ENCODE results near the gene STRAP.

DNA sequence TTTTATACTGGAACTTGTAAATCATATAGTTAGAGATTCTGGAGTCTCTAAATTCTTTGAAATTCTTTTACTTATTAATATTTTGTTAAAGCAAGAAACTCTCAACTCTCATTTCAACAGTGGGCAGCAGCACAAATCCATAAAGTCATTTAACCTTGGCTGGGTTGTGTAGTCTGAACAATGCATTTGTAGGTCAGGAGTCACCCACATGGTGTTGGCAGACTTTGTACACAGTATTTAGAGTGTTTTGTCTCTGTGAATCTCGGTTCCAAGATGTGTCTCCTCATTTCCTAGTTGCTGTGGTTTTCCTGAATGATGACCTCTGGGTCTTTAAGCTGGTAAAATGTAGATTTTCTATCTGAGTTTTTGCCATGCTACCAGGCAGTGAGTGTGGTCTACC lies 20.8 kb upstream of the STRAP start:
- TF ChIP-seq ZNF274 (IDR thresholded peaks at IDR 0.05; ENCODE audit: borderline replicate concordance, extremely low read depth, low read length), result no peak
- TF ChIP-seq CEBPB (IDR thresholded peaks at IDR 0.05; ENCODE audit: low read depth, low read length), result no peak
- TF ChIP-seq RXRA (IDR thresholded peaks at IDR 0.05; ENCODE audit: insufficient read depth, low read depth, low read length), result no peak
- no peak for TF ChIP-seq FOSL1 (IDR thresholded peaks at IDR 0.05; ENCODE audit: insufficient read depth, low read depth, low read length)
- TF ChIP-seq POLR2A (IDR thresholded peaks at IDR 0.05; ENCODE audit: control extremely low read depth in 1 of 2, low read depth in 2 of 2, low read length in 2 of 2), result no peak
- TF ChIP-seq HDAC2 (IDR thresholded peaks at IDR 0.05; ENCODE audit: borderline replicate concordance in 1 of 2, low read depth in 2 of 2, low read length in 2 of 2), result no peak
- no peak for TF ChIP-seq CREB1 (IDR thresholded peaks at IDR 0.05)

All from H1 (cell line).